Activated T-cell treated with anti-CD3 and anti-CD28 coated beads, Interleukin-2, amount 50 U/mL, for 24 hours (primary cell): ENCODE data around the gene UBQLN1.
A peak's percentile ranks its signal among the peaks of the same experiment; 100 is the strongest.
"Not testable (repeated sequence)": the region's sequence is repeated elsewhere in the genome, so short reads cannot be mapped to it uniquely, and the experiment has no call there.

Experiments
- DNase-seq: peaks from one replicate; pipeline ENCODE4 v3.0.0-alpha.2; 2020
- H3K27ac Mint-ChIP-seq: 2 replicates; pipeline ENCODE4 v1.8.0; 2020; ENCODE audit warnings: mild to moderate bottlenecking, mixed read lengths
- H3K27me3 Mint-ChIP-seq: 2 replicates; pipeline ENCODE4 v1.8.0; 2020; ENCODE audit warnings: mixed read lengths
- H3K36me3 Mint-ChIP-seq: 2 replicates; pipeline ENCODE4 v1.8.0; 2020; ENCODE audit warnings: low read depth, mixed read lengths
- H3K4me1 Mint-ChIP-seq: 2 replicates; pipeline ENCODE4 v1.8.0; 2020; ENCODE audit warnings: low read depth, mixed read lengths
- H3K4me3 Mint-ChIP-seq: 2 replicates; pipeline ENCODE4 v1.8.0; 2020; ENCODE audit warnings: mild to moderate bottlenecking, moderate library complexity, mixed read lengths
- H3K9me3 Mint-ChIP-seq: 2 replicates; pipeline ENCODE4 v1.8.0; 2020; ENCODE audit warnings: mixed read lengths

The UBQLN1 gene

DNA sequence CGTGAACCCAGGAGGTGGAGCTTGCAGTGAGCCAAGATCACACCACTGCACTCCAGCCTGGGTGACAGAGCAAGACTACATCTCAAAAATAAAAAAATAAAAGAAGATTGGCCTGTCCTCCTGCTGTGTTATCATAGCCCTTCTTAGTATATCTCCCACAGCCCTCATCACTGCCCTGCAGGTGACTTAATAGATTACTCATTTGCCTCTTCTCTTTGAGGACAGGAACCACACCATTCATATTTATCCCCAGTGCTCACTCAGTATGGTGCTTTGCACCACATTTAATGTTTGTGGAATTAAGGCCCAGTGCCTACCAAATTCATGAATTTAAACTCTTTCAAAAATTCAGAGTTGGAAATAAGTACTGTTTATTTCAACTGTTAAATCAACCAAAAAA is 74.5 kb downstream of the UBQLN1 start:
- Mint-ChIP-seq H3K4me1 (peaks cover 3% of the 10 kb centered on the region), H3K9me3 (no peaks in the 10 kb centered on the region), H3K27me3 (no peaks in the 10 kb centered on the region)

DNA sequence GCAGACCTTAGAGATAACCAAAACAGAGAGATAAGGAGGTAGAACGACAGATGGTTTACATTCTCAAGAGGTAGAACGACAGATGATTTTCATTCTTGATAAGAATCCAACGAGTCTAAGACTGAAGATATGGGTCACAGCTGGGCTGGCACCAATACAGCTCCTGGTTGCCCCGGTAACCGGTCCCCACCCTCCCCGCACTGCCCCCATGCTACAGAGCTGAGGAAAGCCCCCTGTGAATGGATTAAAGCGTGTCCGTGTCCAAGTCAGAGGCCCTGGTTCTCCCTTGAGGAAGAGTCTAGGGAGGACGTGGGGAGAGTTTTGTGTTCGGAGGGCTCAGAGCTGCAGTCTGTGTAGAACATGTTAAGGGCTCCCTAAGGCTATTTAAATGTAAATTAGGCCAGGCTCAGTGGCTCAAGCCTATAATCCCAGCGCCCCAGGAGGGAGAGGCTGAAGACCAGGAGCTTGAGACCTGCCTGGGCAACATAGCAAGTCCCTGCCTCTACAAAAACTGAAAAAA is 76.8 kb downstream of the UBQLN1 start:
- Mint-ChIP-seq H3K4me3 (no peak overlapping the region), H3K9me3 (no peaks in the 10 kb centered on the region), H3K4me1 (peaks cover 5% of the 10 kb centered on the region), H3K27me3 (no peaks in the 10 kb centered on the region), H3K27ac (no peak overlapping the region), H3K36me3 (peaks cover 73% of the 10 kb centered on the region)
- DNase-seq = no peak

More for the DNA sequence above, 74.5 kb downstream of the UBQLN1 start:
- peaks cover 65% of the 10 kb centered on the region for H3K36me3 Mint-ChIP-seq
- H3K4me3 Mint-ChIP-seq = no peak overlapping the region
- no peak overlapping the region for H3K27ac Mint-ChIP-seq
- no peak for DNase-seq

DNA sequence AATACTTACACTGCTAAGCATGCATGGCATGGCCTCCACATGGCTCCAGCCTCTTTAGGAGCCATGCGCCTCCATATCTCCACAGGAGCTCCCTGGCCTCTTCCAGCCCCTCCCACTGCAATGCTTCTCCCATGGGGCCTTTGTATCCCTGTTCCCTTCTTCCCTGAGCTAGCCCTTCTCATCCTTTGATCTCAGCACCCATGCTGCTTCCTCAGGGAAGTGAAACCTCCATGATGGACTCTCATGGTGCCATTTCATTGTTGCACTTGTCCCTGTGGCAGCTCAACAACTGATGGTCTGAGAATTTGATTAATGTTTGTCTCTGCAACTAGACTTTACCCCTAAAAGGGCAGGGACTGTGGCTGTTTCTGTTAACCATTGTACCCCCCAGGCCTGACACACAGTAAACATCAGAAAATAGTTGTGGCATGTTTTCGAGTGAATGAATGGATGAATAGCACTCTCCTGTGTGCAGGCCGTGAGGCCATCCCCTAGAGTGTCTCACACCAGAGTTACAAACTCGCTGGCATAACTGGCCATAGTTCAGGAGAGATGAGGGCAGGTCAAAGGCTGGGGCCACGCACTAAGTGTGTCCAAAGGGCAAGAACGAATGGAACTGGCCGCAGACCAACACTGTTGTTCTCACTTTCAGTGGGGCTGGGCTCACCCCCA is 78.2 kb downstream of the UBQLN1 start:
- no peaks in the 10 kb centered on the region for H3K27me3 Mint-ChIP-seq
- H3K36me3 Mint-ChIP-seq = peaks cover 66% of the 10 kb centered on the region
- H3K27ac Mint-ChIP-seq = peak overlapping the region; percentile 75
- DNase-seq = no peak
- peaks cover 16% of the 10 kb centered on the region for H3K4me1 Mint-ChIP-seq
- no peaks in the 10 kb centered on the region for H3K9me3 Mint-ChIP-seq
- H3K4me3 Mint-ChIP-seq = no peak overlapping the region

DNA sequence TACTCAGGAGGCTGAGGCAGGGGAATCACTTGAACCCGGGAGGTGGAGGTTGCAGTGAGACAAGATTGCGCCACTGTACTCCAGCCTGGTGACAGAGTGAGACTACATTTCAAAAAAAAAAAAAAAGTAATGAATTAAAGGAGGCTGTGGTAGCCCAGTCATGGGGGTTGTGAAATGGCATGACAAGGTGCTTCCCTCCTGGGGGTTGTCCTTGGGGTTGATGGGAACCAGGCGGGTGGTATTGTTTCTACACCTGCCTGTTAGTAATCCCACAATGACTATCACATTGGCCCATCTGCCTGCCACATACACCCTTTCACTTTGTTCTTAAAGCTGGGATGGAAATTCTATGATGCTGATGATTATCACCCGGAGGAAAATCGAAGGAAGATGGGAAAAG is 79.2 kb downstream of the UBQLN1 start:
- Mint-ChIP-seq H3K36me3 (peaks cover 70% of the 10 kb centered on the region), H3K9me3 (no peaks in the 10 kb centered on the region), H3K4me3 (no peak overlapping the region), H3K27ac (peak overlapping the region; percentile 38), H3K4me1 (peaks cover 26% of the 10 kb centered on the region), H3K27me3 (no peaks in the 10 kb centered on the region)
- DNase-seq = no peak

DNA sequence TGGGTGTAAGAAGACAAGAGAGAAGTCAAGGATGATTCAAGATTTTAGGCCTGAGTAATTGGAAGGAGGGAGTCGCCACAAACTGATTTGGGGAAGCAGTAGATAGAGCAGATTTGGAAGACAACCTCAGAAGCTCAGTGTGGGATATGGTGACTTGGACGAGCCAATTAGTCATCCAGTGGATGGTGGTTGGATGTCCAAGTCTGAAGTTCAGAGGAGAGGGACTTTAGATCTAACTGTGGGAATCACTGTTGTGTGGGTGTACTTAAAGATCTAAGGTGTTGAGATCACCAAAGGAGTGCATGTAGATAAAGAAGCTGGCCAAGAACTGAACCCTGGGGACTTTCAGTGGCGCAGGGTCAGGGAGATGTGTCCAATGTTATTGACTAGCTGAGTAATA is 82.6 kb downstream of the UBQLN1 start:
- DNase-seq = no peak
- H3K4me1 Mint-ChIP-seq = peaks cover 40% of the 10 kb centered on the region
- H3K4me3 Mint-ChIP-seq = no peak overlapping the region
- no peaks in the 10 kb centered on the region for H3K27me3 Mint-ChIP-seq
- H3K36me3 Mint-ChIP-seq = peaks cover 55% of the 10 kb centered on the region
- no peaks in the 10 kb centered on the region for H3K9me3 Mint-ChIP-seq
- H3K27ac Mint-ChIP-seq = peak overlapping the region; percentile 27

DNA sequence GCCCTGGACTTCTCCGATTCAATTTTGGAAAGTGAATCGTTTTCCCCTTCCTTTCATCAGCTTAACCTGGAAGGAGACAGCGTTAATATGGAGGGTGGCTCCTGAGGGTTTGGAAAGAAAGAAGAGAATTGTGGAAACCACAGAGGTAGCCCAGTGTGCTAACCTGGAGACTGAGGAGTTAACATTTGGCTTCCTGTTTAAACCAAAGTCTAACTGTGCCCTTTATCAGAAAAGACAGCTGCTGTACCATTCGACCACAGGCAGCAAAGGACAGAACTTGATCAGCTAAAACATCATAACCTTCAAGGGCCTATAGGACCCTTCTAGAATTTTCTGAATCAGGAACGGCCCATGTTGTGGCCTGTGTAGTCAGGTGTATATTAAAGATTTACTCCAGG is 84.1 kb downstream of the UBQLN1 start:
- peak overlapping the region; percentile 95 for H3K27ac Mint-ChIP-seq
- no peaks in the 10 kb centered on the region for H3K27me3 Mint-ChIP-seq
- no peak for DNase-seq
- H3K9me3 Mint-ChIP-seq = no peaks in the 10 kb centered on the region
- peak overlapping the region; percentile 83 for H3K4me3 Mint-ChIP-seq
- peaks cover 41% of the 10 kb centered on the region for H3K36me3 Mint-ChIP-seq
- H3K4me1 Mint-ChIP-seq = peaks cover 38% of the 10 kb centered on the region

DNA sequence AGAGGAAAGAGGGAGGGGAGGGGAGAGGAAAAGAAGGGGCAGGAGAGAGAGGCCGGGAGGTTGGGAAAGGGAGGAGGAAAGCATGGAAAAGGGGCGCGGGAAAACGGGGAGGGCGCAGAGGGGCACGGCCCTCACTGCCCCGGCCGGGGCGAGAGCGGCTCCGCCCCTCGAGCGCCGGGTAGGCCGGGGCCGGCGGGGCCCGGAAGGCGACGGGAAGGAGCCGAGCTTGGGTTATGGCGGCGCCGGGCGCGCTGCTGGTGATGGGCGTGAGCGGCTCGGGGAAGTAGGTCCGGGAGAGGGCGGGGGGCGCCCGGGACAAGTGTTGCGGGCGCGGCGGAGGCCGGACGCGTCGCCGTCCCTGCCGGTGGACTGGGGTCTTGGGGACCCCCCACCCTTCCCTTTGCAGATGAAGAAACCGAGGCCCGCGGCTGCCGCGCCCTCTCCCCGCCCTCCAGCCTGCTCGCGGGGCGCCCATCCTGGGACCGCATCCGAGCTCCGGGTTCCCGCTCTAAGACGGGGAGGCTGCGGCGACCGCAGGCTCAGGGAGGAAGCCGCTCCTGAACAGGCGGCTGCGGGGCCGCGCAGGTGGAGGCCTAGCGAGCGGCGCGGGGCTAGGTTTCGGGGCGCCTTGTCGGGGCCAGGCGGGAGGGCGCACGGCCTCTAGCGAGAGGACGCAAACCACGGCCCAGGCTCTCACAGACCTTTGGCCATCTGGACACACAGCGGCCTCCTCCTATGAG is 84.6 kb downstream of the UBQLN1 start, which contains the start of gene IDNK:
TSS of gene IDNK (plus strand) at position 205 of the 740 bp plus-strand sequence. CDS start at position 234, 29 bp downstream.
- peak; percentile 83 for DNase-seq
- H3K27me3 Mint-ChIP-seq = no peaks in the 10 kb centered on the region
- H3K4me1 Mint-ChIP-seq = peaks cover 37% of the 10 kb centered on the region
- H3K9me3 Mint-ChIP-seq = no peaks in the 10 kb centered on the region
- peaks cover 37% of the 10 kb centered on the region for H3K36me3 Mint-ChIP-seq
- H3K4me3 Mint-ChIP-seq = peak within 1 kb of the TSS; percentile 83
- peak within 1 kb of the TSS; percentile 95 for H3K27ac Mint-ChIP-seq

DNA sequence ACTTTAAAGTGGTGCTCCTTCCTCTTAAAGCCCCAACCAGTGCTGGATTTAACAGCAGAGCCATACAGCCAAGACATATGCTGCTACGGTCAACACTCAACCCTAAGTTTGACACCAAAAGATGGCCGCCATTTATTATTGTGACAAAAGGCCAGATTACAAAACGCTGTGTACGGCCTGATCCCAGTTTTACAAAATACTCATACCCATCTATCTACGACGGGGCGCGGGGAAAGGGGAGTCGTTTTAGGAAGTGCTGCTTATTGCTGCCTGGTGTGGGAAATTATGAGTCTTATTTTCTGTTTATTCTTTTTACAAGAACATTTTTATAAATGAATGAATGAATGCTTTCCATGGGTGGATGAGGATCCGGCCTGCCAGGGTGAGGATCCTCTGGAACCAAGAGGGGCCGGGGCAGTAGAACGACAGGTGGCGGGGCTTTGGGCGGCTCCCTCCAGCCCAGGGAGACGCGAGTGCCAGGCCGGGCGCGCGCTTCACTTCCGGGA is 85.3 kb downstream of the UBQLN1 start:
- DNase-seq = no peak
- peak overlapping the region; percentile 95 for H3K27ac Mint-ChIP-seq
- H3K9me3 Mint-ChIP-seq = no peaks in the 10 kb centered on the region
- no peaks in the 10 kb centered on the region for H3K27me3 Mint-ChIP-seq
- peaks cover 37% of the 10 kb centered on the region for H3K4me1 Mint-ChIP-seq
- peaks cover 31% of the 10 kb centered on the region for H3K36me3 Mint-ChIP-seq
- H3K4me3 Mint-ChIP-seq = peak overlapping the region; percentile 83

DNA sequence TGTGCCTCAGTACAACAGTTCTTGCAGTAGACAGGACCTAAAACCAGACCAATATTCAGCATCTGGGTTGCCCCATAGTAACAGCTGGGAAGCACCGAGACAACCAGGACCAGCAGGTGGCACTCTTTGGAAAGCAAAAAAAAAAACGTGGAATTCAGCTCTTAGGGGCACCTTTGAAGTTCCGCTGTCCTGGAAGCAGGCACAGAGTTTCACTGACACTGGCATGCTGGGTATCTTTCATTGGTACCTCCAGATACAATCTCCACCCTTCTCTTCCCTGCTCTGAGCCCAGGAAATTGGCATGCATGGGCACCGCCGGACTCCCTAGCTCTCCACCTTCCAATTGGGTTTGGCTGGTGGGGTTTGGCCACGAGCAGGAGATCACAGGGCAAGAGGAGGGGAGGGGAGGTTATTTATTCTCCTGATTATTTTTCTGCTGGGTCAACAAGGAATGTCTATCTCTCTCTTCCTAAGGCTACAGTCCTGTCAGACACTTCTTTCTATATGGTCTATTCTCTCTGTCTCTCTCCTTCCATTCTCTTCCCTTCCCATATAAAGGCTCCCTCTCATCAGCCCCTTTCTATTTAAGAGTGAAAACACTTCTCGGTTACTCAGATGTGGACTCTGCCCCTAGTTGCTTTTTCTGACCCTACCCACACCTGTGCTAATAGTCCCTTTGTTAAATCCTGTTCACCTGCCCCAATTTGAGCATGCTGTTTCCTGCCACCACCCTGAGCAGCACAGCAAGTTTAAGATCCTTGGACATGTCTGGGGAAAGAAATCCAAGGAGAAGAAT is 86.7 kb downstream of the UBQLN1 start:
- no peaks in the 10 kb centered on the region for H3K9me3 Mint-ChIP-seq
- H3K4me1 Mint-ChIP-seq = peaks cover 35% of the 10 kb centered on the region
- DNase-seq = peak; percentile 52
- no peak overlapping the region for H3K4me3 Mint-ChIP-seq
- no peaks in the 10 kb centered on the region for H3K27me3 Mint-ChIP-seq
- no peak overlapping the region for H3K27ac Mint-ChIP-seq
- H3K36me3 Mint-ChIP-seq = peaks cover 17% of the 10 kb centered on the region

DNA sequence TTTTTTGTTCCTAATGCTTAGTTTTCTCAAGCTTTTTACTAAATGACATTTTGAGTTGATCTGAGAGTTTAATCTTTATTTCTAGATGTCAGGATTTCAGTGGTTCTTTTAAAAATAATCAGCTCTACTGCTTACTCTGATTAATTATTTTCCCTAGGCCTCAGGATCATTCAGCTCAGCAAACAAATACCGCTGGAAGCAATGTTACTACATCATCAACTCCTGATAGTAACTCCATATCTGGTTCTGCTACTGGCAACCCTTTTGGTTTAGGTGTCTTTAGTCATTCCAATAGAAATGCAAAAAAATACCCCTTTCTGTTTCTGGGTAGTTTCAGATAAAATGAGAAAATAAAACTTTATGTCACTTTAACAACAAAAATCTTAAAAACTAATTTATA is 90.5 kb downstream of the UBQLN1 start:
- Mint-ChIP-seq H3K36me3 (no peaks in the 10 kb centered on the region), H3K27me3 (peaks cover under 1% of the 10 kb centered on the region), H3K4me3 (no peak overlapping the region), H3K27ac (no peak overlapping the region), H3K4me1 (peaks cover 9% of the 10 kb centered on the region), H3K9me3 (no peaks in the 10 kb centered on the region)
- DNase-seq = no peak

DNA sequence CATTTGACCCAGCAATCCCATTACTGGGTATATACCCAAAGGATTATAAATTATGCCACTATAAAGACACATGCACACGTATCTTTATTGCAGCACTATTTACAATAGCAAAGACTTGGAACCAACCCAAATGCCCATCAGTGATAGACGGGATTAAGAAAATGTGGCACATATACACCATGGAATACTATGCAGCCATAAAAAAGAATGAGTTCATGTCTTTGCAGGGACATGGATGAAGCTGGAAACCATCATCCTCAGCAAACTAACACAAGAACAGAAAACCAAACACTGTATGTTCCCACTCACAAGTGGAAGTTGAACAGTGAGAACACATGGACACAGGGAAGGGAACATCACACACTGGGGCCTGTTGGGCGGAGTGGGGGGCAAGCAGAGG is 94.5 kb downstream of the UBQLN1 start:
- H3K4me1 Mint-ChIP-seq, H3K4me3 Mint-ChIP-seq, H3K27ac Mint-ChIP-seq, H3K27me3 Mint-ChIP-seq, DNase-seq, H3K9me3 Mint-ChIP-seq, H3K36me3 Mint-ChIP-seq: not testable (repeated sequence)
